Bone marrow (tissue), 2 donors: Measurements from ENCODE around the gene ILKAP.

ENCODE experiments used
- DNase-seq, 2 donors: peaks; one replicate each; lab custom pipeline; 2025; lab: John Stamatoyannopoulos, UW

The ILKAP gene

DNA sequence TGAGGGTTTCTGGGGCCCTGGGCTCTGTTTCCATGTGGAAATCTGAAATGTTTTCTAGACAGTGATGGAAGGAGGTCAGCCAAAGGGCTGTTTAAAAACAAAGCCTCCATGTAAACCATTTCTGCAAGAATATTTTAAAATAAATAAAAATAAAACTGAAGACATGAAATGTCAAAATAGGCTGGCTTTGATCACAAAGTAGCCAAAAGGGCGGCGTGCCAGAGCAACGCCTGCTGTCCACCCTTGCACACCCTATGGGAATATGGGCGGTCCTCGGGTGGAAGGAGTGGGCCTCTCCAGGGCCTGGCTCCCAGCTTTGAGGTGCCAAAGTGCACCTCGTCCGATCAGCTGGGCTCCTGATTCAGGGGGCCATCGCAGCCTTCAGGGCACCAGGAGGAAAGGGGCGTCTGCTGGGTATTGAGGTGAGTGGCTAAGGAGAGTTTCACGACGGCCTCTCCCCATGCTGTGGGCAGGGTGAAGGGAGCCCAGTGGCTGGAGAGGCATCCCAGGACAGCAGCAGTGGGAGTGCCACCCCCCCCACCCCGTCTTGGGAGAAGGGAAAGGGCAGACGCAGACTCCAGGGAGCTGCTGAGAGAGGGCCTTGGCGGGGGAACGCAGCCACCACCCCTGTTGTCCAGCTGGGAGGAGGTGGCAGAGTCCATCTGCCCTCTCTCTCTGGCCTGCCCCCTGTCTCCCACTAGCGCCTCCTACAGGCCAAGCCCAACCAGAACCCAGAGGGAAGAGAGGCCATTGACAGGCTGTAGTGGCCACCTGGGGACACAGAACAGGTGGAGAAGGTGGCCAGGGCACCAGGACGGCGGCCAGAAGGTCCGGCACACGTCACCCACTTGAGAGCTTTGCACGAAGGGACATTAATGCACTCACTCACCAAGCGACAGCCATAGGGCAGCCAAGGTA is 50.5 kb downstream of the ILKAP start:
- no peak for DNase-seq

GRCh38 chr2:238151628-238152235 is 51.8 kb downstream of the ILKAP start:
- DNase-seq, result no peak

DNA sequence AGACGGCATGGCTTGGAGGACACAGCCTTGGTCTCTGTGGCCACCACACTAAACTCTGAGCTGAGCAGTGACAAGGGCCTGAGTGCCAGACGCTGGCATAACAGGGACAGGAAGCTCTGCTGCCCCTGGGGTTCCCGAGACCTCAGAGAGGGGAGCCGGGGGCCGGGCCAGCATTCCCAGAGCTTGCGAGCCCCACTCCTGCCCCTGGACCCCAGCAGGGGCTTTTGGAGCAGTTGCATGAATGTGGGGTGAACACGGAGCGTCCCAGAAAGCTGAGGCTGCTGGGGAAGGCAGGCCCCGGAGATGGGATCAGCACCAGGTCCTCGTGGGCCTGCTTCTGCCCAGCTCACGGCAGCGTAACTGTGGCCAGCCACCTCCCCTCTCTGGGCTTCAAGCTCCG is 52.3 kb downstream of the ILKAP start:
- DNase-seq, result no peak

GRCh38 chr2:238150686-238151085 is 52.8 kb downstream of the ILKAP start:
- DNase-seq, result no peak

- DNase-seq, result no peak
These were observed 53.5 kb downstream of the ILKAP start for GRCh38 chr2:238149841-238150572.

- DNase-seq, result no peak
These were observed 54.5 kb downstream of the ILKAP start for GRCh38 chr2:238148981-238149380.

DNA sequence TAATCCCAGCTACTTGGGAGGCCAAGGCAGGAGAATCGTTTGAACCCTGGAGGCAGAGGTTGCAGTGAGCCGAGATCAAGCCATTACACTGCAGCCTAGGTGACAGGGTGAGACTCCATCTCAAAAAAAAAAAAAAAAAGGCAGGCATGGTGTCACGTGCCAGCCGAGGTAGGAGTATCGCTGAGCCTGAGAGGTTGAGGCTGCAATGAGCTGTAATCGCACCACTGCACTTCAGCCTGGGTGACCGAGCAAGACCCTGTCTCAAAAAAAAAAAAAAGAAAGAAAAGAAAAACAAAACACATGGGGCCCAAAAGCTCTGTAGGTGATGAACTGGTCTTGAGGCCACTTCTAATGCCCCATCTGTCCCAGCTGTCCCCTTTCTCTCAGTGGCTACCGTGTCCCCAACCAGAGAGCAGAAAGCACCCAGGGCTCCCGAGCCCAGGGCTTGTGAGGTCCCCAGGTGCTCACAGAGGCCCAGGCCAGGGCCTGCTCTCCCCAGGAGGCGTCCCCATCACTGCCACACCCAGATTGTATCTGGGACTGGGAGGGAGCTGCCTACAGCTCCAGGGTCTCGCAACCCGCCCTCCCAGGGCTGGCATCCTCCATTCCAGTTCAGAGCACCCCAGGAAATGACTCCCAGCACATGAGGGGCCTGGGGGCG is 56.5 kb downstream of the ILKAP start:
- DNase-seq, result no peak

DNA sequence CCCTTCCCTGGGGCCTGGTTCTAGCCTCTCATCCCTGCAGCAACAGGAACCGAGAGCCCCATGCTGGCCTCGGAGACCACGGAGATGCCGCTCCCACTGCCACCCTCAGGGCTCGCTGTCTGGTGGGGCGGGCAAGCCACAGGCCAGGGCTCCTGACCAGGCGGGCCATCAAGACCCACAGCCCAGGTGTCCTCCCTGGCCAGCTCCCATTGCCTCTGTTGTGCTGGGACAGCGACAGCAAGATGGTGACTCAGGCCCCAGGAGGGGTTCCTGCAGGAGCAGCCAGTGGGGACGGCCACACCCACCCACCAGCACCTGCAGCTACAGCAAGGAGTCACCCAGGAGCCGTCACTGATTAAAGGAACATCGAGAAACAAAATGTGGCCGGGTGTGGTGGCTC is 57.6 kb downstream of the ILKAP start:
- DNase-seq, result no peak

GRCh38 chr2:238145046-238145445 is 58.4 kb downstream of the ILKAP start:
- DNase-seq, result no peak

- no peak for DNase-seq
These were observed 59.2 kb downstream of the ILKAP start for GRCh38 chr2:238144262-238144661.

DNA sequence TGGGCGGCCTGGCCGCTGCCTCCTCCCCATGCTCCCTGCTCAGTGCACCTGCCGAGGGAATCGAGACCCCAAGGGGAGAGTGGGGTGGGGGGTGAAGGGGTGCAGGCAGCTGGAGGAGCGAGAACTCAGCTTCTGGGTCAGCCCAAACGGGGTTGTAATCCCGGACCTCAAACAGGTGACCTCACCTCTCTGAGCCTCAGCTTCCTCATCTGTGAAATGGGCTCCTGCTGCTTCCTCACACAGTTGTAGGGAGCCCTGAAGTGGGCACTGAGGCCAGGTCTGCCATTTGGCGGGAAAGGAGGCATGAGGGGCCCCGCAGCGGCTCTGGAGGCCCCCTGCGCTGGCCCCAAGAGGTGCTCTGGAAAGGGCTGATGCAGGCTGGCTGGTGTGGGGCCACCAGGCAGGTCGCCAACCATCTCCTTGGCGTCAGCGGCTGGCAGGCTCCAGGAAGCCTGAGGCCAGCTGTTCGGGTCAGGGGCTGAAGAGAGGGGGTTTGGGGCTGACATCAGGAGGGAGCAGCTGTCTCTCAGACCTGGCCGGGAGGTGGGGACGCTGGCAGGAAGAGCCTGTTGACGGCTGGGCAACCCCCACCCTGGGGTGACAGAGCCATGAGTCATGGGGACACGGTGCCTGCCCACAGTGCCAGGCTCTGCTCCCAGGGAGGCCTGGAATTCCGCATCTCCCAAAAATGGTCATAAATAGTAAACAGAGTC is 60.1 kb downstream of the ILKAP start:
- peak in 1 of 2 donors; percentile 38 for DNase-seq

DNA sequence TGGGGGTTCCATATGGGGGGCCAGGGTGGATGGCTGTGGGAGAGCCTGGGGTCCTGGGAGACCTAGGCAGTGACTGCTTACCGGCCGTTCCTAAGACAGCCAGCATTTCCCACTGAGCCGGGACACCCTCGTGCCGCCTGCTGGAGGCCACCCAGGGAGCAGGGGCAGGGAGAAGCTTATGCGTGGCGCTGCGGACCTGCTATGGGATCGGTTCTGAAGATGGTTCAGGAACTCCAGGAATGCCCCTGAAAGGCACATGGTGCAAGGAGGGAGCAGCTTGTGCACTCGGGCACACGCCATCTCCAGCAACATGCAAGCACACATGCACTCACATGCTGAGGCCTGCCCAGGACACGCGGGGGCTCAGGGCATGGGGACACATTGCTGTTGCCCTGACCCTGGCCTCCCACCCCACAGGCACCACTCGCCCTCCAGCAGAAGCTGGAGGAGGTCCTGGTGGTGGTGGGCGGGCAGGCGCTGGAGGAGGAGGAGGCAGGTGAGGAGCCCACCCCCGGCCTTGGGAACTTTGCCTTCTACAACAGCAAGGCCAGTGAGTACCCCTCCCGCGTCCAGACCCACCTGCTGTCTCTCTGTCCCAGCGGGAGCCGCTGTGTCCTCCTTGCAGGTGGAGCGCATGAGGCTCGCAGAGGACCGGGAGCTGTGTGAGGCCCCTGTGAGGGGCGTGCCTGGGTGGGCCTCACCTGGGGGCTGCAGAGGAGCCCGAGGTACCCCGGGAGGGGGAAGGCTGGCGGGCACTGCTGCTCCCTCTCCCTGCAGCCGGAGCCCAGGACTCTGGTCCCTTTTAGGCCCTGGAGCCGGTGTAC is 60.9 kb downstream of the ILKAP start:
- no peak for DNase-seq

GRCh38 chr2:238141541-238142318 is 61.8 kb downstream of the ILKAP start:
- DNase-seq, result peak in 1 of 2 donors; percentile 21

GRCh38 chr2:238140721-238141540 is 62.6 kb downstream of the ILKAP start:
- DNase-seq, result no peak

DNA sequence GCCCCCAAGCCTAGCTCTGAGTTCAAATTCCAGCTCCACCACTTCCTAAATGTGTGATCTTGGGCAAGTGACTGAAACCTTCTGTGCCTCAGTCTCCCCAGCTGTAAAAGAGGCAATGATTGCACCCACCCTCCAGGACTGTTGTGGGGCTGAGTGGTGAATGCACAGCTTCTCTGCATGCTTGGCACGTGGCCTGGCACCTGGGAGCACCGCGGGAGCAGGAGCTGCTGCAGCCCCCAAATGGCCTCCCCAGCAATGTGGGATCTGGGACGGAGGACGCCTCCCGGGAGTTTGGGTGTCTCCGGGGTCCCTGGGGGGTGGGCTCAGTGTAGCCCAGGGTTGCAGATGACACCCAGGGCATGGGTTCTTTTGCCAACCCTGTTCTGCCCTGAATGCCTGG is 63.5 kb downstream of the ILKAP start:
- no peak for DNase-seq

DNA sequence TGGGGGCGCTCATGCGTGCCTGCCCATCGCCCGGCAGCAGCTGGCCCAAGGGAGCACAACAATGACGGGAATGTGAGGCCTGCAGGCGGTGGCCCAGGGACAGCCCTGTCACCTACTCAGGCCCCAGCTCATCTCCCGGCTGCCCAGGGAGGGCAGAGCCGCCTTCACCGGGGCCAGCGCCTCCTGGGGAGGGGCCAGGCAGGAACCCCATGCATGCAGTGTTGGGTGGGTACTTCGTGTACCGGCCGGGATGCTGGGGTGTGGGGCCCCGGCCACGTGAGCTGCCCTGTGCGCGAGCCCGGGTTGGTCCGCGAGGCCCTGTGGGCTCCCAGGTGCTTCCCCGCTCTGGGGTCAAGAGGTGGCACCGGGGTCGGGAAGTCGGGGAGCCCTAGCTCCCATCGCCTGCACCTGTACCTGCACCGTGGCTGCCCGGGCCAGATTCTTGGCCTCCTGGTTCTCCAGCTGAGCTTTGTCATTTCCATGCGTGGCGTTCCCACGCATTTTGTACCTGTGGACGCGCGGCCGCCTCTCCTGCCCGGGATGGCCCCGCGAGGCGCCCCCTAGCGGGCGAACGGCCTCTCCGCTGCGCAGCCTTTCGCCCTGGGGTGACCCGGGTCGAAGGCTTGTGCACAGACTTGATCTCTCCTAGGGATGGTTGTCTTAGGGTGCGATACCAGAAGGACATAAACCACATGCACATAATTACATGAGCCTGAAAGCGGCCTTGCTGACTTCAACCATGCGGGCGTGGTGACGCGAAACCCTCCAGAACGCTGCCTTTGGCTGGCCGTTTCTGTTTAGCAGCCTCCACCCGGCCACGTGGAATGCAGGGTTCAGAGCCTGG is 64.1 kb downstream of the ILKAP start:
- no peak for DNase-seq

DNA sequence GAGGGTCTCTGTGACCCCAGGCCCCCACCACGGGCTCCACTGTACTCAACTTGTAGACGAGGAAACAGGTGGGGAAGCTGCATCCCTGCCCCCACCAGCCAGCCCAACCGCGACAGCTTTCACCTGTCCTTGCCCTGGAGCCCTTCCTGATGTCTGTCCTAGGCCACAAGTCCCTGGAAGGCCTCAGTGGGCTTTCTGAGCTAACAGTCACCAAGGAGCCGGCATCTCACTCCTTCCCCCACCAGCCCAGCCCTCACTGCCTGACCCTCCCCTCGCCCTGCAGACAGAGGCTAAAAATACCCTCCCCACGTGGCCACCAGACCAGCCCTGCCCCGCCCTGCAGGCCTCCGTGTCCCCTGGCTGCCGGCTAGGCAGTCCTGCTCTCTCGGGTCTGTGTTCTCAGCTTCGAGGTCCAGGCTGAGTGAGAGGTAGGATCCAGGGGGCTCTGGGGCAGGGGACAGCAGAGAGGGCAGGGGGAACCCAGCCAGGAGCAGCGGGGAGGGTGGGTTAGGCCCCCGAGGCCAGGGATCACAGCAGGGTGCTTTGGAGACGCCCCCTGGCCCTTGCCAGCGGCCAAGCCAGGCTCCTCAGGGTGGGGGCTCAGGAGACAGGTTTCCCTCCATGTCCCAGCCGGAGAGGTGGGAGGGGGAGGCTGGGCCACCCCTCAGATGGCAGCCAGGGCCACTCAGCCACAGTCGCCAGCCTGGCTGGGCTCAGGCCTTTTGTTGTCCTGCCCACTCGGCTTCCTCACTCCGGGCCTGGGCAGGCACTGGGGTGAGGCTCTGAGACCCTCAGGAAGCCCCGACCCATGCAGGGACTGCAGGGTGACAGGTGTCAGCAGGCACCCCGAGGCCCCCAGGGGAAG is 64.9 kb downstream of the ILKAP start, which contains the start of gene KLHL30:
TSS of gene KLHL30 (plus strand) at position 338 of the 865 bp plus-strand sequence. CDS start 2,087 bp downstream, outside the sequence.
- no peak for DNase-seq
